ENCODE measurements around the gene CDRT15L2.
"Not testable (repeated sequence)": the region's sequence is repeated elsewhere in the genome, so short reads cannot be mapped to it uniquely, and the experiment has no call there.

- not testable (repeated sequence) for TF ChIP-seq EZH2 (IDR thresholded peaks at IDR 0.05; ENCODE audit: borderline replicate concordance, insufficient read depth, low read depth, low read length, poor library complexity, severe bottlenecking); CTCF (IDR thresholded peaks at IDR 0.05)
Measured at GRCh38 chr17:20589454-20589810, 9.9 kb downstream of the CDRT15L2 start.

Measured in B cell (primary cell).